ENCODE data around the gene NRG3. TPM values are rescaled to one million over a fixed set of nuclear protein-coding genes. Genes with fewer than 3 reads are reported as not detected.

Gene NRG3
- total RNA-seq, 1 donor from 2014 or later = 8.2 TPM

GRCh38 chr10:82452676-82453075 is 577.7 kb downstream of the NRG3 start:
- Mint-ChIP-seq H3K27ac (ENCODE audit: unreplicated experiment) (no peak overlapping the region), H3K4me3 (ENCODE audit: unreplicated experiment) (no peak overlapping the region), H3K27me3 (ENCODE audit: unreplicated experiment) (no peaks in the 10 kb centered on the region), H3K9me3 (ENCODE audit: unreplicated experiment) (no peaks in the 10 kb centered on the region), H3K36me3 (ENCODE audit: low read depth, unreplicated experiment) (no peaks in the 10 kb centered on the region), H3K4me1 (ENCODE audit: unreplicated experiment) (no peaks in the 10 kb centered on the region)
- TF ChIP-seq, protein P1, sequence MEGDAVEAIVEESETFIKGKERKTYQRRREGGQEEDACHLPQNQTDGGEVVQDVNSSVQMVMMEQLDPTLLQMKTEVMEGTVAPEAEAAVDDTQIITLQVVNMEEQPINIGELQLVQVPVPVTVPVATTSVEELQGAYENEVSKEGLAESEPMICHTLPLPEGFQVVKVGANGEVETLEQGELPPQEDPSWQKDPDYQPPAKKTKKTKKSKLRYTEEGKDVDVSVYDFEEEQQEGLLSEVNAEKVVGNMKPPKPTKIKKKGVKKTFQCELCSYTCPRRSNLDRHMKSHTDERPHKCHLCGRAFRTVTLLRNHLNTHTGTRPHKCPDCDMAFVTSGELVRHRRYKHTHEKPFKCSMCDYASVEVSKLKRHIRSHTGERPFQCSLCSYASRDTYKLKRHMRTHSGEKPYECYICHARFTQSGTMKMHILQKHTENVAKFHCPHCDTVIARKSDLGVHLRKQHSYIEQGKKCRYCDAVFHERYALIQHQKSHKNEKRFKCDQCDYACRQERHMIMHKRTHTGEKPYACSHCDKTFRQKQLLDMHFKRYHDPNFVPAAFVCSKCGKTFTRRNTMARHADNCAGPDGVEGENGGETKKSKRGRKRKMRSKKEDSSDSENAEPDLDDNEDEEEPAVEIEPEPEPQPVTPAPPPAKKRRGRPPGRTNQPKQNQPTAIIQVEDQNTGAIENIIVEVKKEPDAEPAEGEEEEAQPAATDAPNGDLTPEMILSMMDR (IDR thresholded peaks at IDR 0.05; ENCODE audit: unreplicated experiment) = no peak
- DNase-seq (ENCODE audit: low spot score) = no peak

DNA sequence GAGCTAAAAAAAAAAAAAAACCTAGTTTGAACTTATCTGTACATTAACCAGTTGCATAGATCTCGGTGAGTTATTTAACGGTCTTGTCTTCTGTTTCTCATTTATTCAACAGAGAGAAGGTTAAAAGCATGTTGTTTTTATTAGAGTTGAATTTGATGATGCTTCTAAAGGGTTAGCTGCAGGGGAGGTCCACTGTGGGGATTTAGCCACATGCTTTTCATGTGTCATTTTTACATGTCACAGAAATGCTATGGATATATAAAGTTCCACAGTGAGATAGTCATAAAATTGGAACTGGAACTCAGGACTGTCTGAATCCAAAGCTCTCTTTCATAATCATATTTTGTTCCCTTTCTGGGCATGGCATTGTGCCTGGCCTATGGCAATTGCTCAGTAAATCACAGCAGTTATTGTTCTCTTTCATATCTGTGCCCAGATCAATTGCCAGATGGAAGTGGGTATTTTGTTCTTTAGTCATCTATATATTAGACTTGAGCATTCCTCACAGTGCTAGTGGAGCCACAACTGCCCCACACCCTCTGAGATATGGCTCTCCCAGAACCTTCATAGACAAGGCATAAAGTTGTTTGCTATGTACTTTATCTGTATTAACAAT is 578.8 kb downstream of the NRG3 start:
- H3K27ac Mint-ChIP-seq (ENCODE audit: unreplicated experiment) = no peak overlapping the region
- H3K4me3 Mint-ChIP-seq (ENCODE audit: unreplicated experiment) = no peak overlapping the region
- TF ChIP-seq, protein P1 (IDR thresholded peaks at IDR 0.05; ENCODE audit: unreplicated experiment) = no peak
- DNase-seq (ENCODE audit: low spot score) = no peak
- H3K9me3 Mint-ChIP-seq (ENCODE audit: unreplicated experiment) = no peaks in the 10 kb centered on the region
- H3K4me1 Mint-ChIP-seq (ENCODE audit: unreplicated experiment) = no peaks in the 10 kb centered on the region
- H3K27me3 Mint-ChIP-seq (ENCODE audit: unreplicated experiment) = no peaks in the 10 kb centered on the region
- H3K36me3 Mint-ChIP-seq (ENCODE audit: low read depth, unreplicated experiment) = no peaks in the 10 kb centered on the region

DNA sequence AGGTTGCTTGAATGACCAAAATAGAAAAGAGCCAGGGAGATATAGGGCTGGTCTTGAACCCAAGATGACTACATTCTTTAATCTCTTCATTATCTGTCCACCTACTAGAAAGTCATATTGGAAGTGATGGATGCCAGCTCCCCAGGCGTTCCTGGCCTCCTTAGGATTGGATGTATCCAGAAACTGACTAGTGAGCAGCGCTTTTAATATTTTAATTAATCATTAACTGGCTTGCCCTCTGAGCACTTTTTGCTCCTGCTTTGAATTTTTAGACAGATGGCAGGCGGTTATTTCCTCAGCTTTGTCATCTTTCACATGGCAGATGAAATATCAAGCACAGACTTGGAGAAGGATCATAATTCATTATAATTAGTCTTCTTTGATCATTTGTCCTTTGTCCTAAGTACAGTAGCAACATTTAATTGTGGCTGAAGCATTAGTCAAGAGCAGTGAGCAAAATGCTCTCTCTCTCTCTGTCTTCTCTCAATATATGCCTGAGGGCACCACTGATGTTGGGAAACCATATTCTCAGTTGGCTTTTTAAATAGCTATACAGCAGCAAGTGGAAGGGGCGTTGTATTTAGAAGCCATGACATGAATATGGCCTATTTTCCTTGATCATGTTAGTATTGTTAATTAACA is 588.0 kb downstream of the NRG3 start:
- no peak overlapping the region for H3K4me3 Mint-ChIP-seq (ENCODE audit: unreplicated experiment)
- H3K36me3 Mint-ChIP-seq (ENCODE audit: low read depth, unreplicated experiment) = no peaks in the 10 kb centered on the region
- TF ChIP-seq, protein P1 (IDR thresholded peaks at IDR 0.05; ENCODE audit: unreplicated experiment) = no peak
- no peak for DNase-seq (ENCODE audit: low spot score)
- no peaks in the 10 kb centered on the region for H3K27me3 Mint-ChIP-seq (ENCODE audit: unreplicated experiment)
- no peak overlapping the region for H3K27ac Mint-ChIP-seq (ENCODE audit: unreplicated experiment)
- H3K9me3 Mint-ChIP-seq (ENCODE audit: unreplicated experiment) = no peaks in the 10 kb centered on the region
- H3K4me1 Mint-ChIP-seq (ENCODE audit: unreplicated experiment) = peaks cover 5% of the 10 kb centered on the region

DNA sequence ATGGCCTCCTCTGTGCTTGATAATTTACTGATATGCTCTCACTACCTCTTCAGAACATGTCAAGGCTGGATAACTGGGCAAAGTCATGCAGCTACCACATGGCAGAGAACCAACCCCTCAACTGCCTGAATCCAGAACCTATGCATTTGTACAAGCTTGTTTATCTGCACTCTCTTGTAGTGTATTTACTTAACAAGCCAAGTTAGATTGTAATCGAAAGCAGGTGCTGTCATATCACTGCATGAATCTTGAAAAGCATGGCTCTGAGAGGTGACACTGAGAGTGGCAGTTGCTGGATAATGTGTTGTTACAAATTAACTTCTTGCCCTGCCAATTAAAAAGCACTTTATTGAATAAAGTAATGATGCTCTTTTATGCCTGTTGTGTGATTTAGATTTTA is 588.6 kb downstream of the NRG3 start:
- DNase-seq (ENCODE audit: low spot score) = no peak
- no peak overlapping the region for H3K4me3 Mint-ChIP-seq (ENCODE audit: unreplicated experiment)
- no peaks in the 10 kb centered on the region for H3K36me3 Mint-ChIP-seq (ENCODE audit: low read depth, unreplicated experiment)
- H3K27ac Mint-ChIP-seq (ENCODE audit: unreplicated experiment) = no peak overlapping the region
- H3K9me3 Mint-ChIP-seq (ENCODE audit: unreplicated experiment) = no peaks in the 10 kb centered on the region
- H3K4me1 Mint-ChIP-seq (ENCODE audit: unreplicated experiment) = peaks cover 7% of the 10 kb centered on the region
- H3K27me3 Mint-ChIP-seq (ENCODE audit: unreplicated experiment) = no peaks in the 10 kb centered on the region
- TF ChIP-seq, protein P1 (IDR thresholded peaks at IDR 0.05; ENCODE audit: unreplicated experiment) = no peak

GRCh38 chr10:82464191-82464818 is 589.3 kb downstream of the NRG3 start:
- H3K36me3 Mint-ChIP-seq (ENCODE audit: low read depth, unreplicated experiment) = no peaks in the 10 kb centered on the region
- no peaks in the 10 kb centered on the region for H3K9me3 Mint-ChIP-seq (ENCODE audit: unreplicated experiment)
- H3K4me3 Mint-ChIP-seq (ENCODE audit: unreplicated experiment) = no peak overlapping the region
- peaks cover 12% of the 10 kb centered on the region for H3K4me1 Mint-ChIP-seq (ENCODE audit: unreplicated experiment)
- peaks cover under 1% of the 10 kb centered on the region for H3K27me3 Mint-ChIP-seq (ENCODE audit: unreplicated experiment)
- no peak overlapping the region for H3K27ac Mint-ChIP-seq (ENCODE audit: unreplicated experiment)
- TF ChIP-seq, protein P1 (IDR thresholded peaks at IDR 0.05; ENCODE audit: unreplicated experiment) = no peak
- no peak for DNase-seq (ENCODE audit: low spot score)
